B cell (primary cell): Measurements from ENCODE around the gene PKP2.

Source experiments
- CTCF ChIP-seq: fragments of 200-600 bp; IDR thresholded peaks from one replicate; pipeline ENCODE4 v1.8.0; 2022; ENCODE audit warnings: antibody characterized with exemption, mild to moderate bottlenecking
- EZH2 ChIP-seq: IDR thresholded peaks from 2 replicates; pipeline ENCODE4 v1.6.1; 2012; ENCODE audit warnings: borderline replicate concordance, low read depth, mild to moderate bottlenecking, moderate library complexity, low read length; ENCODE audit not compliant: insufficient read depth, poor library complexity, severe bottlenecking

- TF ChIP-seq CTCF (no peak), EZH2 (no peak)
These were observed 130.7 kb downstream of the PKP2 start for GRCh38 chr12:32765906-32766305.
